Neural progenitor cell (in vitro differentiated cells): Measurements from ENCODE around the gene FAM110A.

Experiments used
- CTCF ChIP-seq: fragments of 200-600 bp; sonication (generic); IDR thresholded peaks from 2 replicates; pipeline ENCODE4 v1.5.1; 2017; ENCODE audit warnings: antibody characterized with exemption, mild to moderate bottlenecking
- EZH2 ChIP-seq: fragments of 200-600 bp; sonication (generic); IDR thresholded peaks from 2 replicates; pipeline ENCODE4 v1.6.1; 2017; ENCODE audit warnings: antibody characterized with exemption, mild to moderate bottlenecking, moderate library complexity

GRCh38 chr20:845941-846893, 12.7 kb downstream of the FAM110A start:
- TF ChIP-seq CTCF (no peak), EZH2 (no peak)
